ENCODE data around the gene EIF1B.

GRCh38 chr3:40325465-40325864, 16.0 kb downstream of the EIF1B start:
- no peak for TF ChIP-seq POLR2A (IDR thresholded peaks at IDR 0.05)
- no peak for TF ChIP-seq CTCF (IDR thresholded peaks at IDR 0.05)
